Measurements from ENCODE around the gene SNRPD3. TPM values are rescaled to one million over a fixed set of nuclear protein-coding genes. Genes with fewer than 3 reads are reported as not detected.
"Not testable (repeated sequence)": the region's sequence is repeated elsewhere in the genome, so short reads cannot be mapped to it uniquely, and the experiment has no call there.

The SNRPD3 gene
- polyA plus RNA-seq, 3 donors: 165 to 223 (median 199) TPM

GRCh38 chr22:24599514-24599913 is 43.7 kb downstream of the SNRPD3 start:
- DNase-seq (ENCODE audit: extremely low read depth in 1 of 11, low read depth in 9 of 11, low spot score in 4 of 11): no peak

- not testable (repeated sequence) for DNase-seq (ENCODE audit: extremely low read depth in 1 of 11, low read depth in 9 of 11, low spot score in 4 of 11)
Observed at GRCh38 chr22:24599958-24600715, 44.3 kb downstream of the SNRPD3 start.

DNA sequence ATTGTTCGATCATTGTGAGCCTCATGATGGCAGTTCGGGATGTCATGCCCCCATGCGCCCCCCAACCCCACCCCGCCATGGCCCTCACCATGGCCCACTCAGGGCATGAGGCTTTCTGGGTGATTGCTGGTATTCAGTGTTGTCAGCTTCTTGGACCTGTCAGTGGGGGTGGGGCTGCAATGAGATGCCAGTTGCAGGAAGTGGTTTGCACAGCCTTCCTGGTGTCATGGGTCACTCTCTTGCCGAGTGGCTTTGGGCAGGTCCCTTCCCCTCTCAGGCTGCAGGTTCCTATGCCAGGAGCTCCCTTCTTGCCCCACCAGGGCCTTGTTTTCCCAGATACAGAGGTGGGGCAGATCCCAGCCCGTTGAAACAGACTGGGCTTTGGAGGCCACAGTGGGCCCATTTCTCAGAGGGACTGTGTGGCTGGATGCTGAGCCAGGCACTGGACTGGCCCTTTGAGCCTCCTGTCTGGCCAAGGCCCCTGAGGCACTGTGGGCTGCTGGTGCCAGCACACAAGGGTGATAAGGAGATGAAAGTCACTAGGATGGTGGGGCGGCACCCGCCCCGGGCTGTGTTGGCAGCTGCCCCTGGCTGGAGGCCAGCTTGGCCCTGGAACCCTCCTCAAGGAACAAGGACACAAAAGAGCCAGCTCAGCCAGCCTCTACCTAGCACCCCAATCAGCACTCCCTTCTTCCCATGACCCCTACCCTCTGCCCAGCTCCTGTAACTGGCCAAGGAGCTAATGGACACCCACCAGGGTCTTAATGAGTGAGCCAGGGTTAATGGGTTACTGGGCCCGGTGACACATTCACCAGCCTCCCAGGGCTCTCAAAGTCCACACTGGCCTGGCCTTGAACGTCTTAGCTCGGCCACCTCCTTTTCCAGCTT is 45.7 kb downstream of the SNRPD3 start:
- DNase-seq (ENCODE audit: extremely low read depth in 1 of 11, low read depth in 9 of 11, low spot score in 4 of 11): no peak

DNA sequence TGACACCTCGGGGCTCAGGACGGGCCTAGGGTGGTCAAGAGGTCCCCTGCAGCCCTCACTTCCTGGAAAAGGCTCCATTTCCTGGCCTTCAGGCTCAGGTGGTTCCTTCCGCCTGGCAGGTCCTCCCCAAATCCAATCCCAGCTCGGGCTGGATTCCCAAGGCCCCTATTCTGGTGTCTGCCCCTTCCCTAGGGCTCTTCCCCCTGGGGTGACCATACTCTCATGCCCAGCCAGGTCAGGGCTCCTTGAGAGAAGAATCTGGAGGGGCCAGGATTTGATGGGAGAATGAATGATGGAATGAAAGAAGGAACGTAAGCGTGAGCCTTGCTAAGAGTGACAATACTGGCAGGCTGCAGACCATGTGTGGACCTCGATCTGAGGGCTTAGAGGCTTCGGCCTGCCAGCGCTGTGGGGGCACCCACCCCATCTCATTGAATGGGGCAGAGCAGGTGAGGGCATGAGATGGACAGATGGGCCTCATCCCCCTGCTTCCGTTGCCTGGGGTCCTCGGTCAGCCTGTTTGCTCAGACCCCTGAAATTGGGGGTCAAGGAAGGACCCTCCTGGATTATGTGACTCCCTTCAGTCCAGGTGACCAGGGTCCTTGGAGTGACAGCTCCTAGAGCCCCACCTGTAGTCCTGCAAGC is 46.4 kb downstream of the SNRPD3 start:
- DNase-seq (ENCODE audit: extremely low read depth in 1 of 11, low read depth in 9 of 11, low spot score in 4 of 11): not testable (repeated sequence)

DNA sequence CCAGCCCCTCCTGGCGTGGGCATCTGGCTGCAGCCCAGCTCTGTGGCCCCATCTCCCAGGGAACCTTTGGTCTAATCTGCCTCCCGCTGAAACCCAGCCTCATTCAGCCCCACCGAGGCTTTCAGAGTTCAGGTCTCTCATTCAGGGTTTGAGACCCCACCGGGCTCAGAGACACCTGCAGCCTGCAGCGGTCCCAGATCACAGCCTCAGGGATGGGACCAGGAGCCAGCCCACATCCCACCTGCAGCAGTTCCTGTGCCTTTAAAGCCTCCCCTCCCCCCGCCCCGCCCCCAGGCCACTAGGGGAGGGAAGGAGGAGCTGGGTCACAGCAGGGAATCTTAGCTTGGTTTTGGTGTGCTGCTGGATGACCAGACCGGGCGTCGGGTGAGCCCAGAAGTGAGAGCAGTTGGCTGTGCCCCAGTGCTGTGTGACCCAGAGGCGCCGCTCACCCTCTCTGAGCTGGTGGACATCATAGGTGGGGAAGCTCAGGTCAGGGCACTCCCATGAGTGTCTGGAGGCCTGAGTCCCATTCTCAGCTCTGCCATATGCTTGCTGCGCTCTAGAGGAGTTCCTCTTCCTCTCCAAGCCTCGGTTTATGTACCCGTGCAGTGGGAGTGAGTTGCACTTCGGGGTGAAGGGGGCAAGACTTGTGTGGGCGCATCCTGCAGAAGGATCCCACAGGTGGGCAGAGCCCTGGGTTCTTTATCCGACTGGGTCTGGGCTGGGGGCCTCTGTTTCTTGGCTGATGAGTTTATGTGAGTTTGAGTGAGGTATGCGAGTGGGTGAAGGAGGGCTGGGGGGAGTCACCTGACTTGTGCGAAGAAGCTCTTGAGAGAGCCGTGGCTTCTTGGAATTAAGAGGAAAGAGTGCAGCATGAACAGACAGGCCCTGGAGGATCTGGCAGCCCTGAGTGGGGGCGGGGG is 47.3 kb downstream of the SNRPD3 start, which contains the start of gene GGT1:
Gene GGT1 (plus strand): TSS at position 347 of the 923 bp plus-strand sequence. CDS start 7,889 bp downstream, outside the sequence.
- DNase-seq (ENCODE audit: extremely low read depth in 1 of 11, low read depth in 9 of 11, low spot score in 4 of 11): not testable (repeated sequence)

- not testable (repeated sequence) for DNase-seq (ENCODE audit: extremely low read depth in 1 of 11, low read depth in 9 of 11, low spot score in 4 of 11)
Observed at GRCh38 chr22:24603770-24604629, 48.2 kb downstream of the SNRPD3 start.

DNA sequence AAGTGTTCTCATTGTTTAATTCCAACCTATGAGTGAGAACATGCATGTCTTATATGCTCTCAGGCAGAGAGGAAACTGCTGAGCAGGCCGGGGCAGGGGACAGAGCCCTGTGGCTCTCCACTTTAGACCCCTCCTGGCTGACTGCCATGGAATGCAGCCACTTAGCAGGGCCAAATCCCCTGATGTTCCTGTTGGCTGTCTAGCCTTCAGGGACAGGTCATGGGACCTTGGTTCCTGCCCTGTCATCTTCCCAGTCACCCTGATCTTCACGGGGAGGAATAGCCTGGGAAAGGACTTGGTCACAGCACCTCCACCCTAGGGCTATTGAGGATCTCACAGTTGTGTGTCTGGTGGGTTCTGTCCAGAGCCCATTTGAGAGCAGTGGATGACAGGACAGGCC is 50.5 kb downstream of the SNRPD3 start:
- DNase-seq (ENCODE audit: extremely low read depth in 1 of 11, low read depth in 9 of 11, low spot score in 4 of 11): not testable (repeated sequence)

GRCh38 chr22:24607429-24607983 is 51.7 kb downstream of the SNRPD3 start:
- DNase-seq (ENCODE audit: extremely low read depth in 1 of 11, low read depth in 9 of 11, low spot score in 4 of 11): not testable (repeated sequence)

DNA sequence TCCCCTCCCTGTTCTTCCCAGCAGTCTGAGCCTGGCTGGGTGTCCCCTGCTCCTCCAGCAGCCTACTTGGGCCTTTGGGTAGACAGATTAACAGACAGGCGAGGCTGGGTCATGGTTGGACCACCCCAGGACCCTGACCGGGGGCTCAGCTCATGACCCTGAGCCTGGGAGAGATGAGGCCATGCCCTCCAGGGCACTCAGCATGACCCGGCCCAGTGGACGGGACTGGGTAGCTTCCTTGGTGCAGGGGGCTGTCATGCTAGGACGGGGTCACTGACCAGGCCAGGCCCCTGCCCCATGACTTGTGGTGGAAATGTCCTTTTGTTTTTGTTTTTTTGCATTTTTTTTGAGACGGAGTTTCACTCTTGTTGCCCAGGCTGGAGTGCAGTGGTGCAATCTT is 52.5 kb downstream of the SNRPD3 start:
- not testable (repeated sequence) for DNase-seq (ENCODE audit: extremely low read depth in 1 of 11, low read depth in 9 of 11, low spot score in 4 of 11)

- DNase-seq (ENCODE audit: extremely low read depth in 1 of 11, low read depth in 9 of 11, low spot score in 4 of 11): not testable (repeated sequence)
Observed at GRCh38 chr22:24609888-24610287, 54.1 kb downstream of the SNRPD3 start.

GRCh38 chr22:24614794-24615193 is 59.0 kb downstream of the SNRPD3 start:
- not testable (repeated sequence) for DNase-seq (ENCODE audit: extremely low read depth in 1 of 11, low read depth in 9 of 11, low spot score in 4 of 11)

- not testable (repeated sequence) for DNase-seq (ENCODE audit: extremely low read depth in 1 of 11, low read depth in 9 of 11, low spot score in 4 of 11)
Observed at GRCh38 chr22:24621244-24621643, 65.4 kb downstream of the SNRPD3 start.

GRCh38 chr22:24622596-24622995 is 66.8 kb downstream of the SNRPD3 start:
- DNase-seq (ENCODE audit: extremely low read depth in 1 of 11, low read depth in 9 of 11, low spot score in 4 of 11): not testable (repeated sequence)
